ENCODE measurements around the gene GPANK1. TPM values are rescaled to one million over a fixed set of nuclear protein-coding genes. Genes with fewer than 3 reads are reported as not detected.

Gene GPANK1
- total RNA-seq, 5 donors from 2014 or later (not counting 1 experiment from before 2014, with no cell fraction given) = 13.0 to 27.6 (median 23.3) TPM

DNA sequence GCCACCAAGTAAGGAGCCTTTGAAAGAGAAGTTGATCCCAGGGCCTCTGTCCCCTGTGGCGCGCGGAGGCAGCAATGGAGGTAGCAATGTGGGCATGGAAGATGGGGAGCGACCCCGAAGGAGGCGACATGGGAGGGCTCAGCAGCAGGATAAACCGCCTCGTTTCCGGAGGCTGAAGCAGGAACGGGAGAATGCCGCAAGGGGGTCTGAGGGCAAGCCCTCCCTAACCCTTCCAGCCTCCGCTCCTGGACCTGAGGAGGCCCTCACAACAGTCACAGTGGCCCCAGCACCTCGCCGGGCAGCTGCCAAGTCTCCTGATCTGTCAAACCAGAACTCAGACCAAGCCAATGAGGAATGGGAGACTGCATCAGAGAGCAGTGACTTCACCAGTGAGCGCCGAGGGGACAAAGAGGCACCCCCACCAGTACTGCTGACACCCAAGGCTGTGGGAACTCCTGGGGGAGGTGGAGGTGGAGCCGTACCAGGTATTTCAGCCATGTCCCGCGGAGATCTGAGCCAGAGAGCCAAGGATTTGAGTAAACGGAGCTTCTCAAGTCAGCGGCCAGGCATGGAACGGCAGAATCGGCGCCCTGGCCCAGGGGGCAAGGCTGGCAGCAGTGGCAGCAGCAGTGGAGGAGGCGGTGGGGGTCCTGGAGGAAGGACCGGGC lies 32.4 kb downstream of the GPANK1 start:
- no peak for ATAC-seq (replicated peaks in 1 of 4)
- CTCF ChIA-PET = no interaction called here
- Histone ChIP-seq H3K27me3 (replicated peaks in 1 of 2; ENCODE audit: control insufficient read depth in 2 of 2, extremely low read depth in 1 of 2, insufficient read depth in 2 of 2, low read length in 1 of 2) (no peaks in the 10 kb centered on the region), H3K27ac (ENCODE audit: low read length) (no peak overlapping the region), H3K4me1 (ENCODE audit: control insufficient read depth in 1 of 2, extremely low read depth in 1 of 2, insufficient read depth in 2 of 2, low read length in 2 of 2) (no peaks in the 10 kb centered on the region), H3K36me3 (ENCODE audit: control insufficient read depth in 2 of 2, extremely low read depth in 1 of 2, insufficient read depth in 1 of 2, low read length in 1 of 2) (peaks cover 39 to 98% of the 10 kb centered on the region in 2 donors), H3K4me3 (ENCODE audit: control insufficient read depth in 1 of 2, extremely low read depth in 1 of 2, low read length in 1 of 2) (no peak overlapping the region), H3K9me3 (no peaks in the 10 kb centered on the region)
- Mint-ChIP-seq H3K36me3 (peaks cover 62% of the 10 kb centered on the region), H3K4me1 (peaks cover 0 to 11% (median 3%) of the 10 kb centered on the region in 3 donors), H3K27ac (no peak overlapping the region), H3K9me3 (no peaks in the 10 kb centered on the region), H3K27me3 (no peaks in the 10 kb centered on the region), H3K4me3 (no peak overlapping the region)
- no peak for DNase-seq
- 98% methylated on average over 9 of the region's 26 CpGs for WGBS (ENCODE audit: insufficient coverage)
- POLR2A ChIA-PET = no interaction called here

DNA sequence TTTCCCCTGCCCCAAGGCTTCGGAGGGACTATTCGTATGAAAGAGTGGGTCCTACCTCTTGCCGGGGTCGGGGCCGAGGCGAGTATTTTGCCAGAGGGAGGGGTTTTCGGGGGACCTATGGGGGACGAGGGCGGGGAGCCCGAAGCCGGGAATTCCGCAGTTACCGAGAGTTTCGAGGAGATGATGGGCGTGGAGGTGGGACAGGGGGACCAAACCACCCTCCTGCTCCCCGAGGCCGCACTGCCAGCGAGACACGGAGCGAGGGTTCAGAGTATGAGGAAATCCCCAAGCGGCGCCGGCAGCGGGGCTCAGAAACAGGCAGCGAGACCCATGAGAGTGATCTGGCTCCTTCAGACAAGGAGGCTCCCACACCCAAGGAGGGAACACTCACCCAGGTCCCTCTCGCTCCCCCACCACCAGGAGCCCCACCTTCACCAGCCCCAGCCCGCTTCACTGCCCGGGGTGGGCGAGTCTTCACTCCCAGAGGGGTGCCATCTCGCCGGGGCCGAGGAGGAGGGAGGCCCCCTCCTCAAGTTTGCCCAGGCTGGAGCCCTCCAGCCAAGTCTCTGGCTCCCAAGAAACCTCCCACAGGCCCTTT lies 33.0 kb downstream of the GPANK1 start:
- peaks cover 40 to 98% of the 10 kb centered on the region in 2 donors for H3K36me3 ChIP-seq (ENCODE audit: control insufficient read depth in 2 of 2, extremely low read depth in 1 of 2, insufficient read depth in 1 of 2, low read length in 1 of 2)
- WGBS (ENCODE audit: insufficient coverage) = 97% methylated on average over 19 of the region's 32 CpGs
- H3K9me3 ChIP-seq = no peaks in the 10 kb centered on the region
- ChIA-PET CTCF (no interaction called here), POLR2A (no interaction called here)
- no peaks in the 10 kb centered on the region for H3K4me1 ChIP-seq (ENCODE audit: control insufficient read depth in 1 of 2, extremely low read depth in 1 of 2, insufficient read depth in 2 of 2, low read length in 2 of 2)
- ATAC-seq (replicated peaks in 1 of 4) (peak in 1 of 4 experiments; percentile 5), DNase-seq (no peak)
- H3K4me3 Mint-ChIP-seq = no peak overlapping the region
- no peaks in the 10 kb centered on the region for H3K9me3 Mint-ChIP-seq
- peaks cover 0 to 14% (median 3%) of the 10 kb centered on the region in 3 donors for H3K4me1 Mint-ChIP-seq
- H3K27ac Mint-ChIP-seq = no peak overlapping the region
- no peaks in the 10 kb centered on the region for H3K27me3 ChIP-seq (replicated peaks in 1 of 2; ENCODE audit: control insufficient read depth in 2 of 2, extremely low read depth in 1 of 2, insufficient read depth in 2 of 2, low read length in 1 of 2)
- no peaks in the 10 kb centered on the region for H3K27me3 Mint-ChIP-seq
- H3K4me3 ChIP-seq (ENCODE audit: control insufficient read depth in 1 of 2, extremely low read depth in 1 of 2, low read length in 1 of 2) = no peak overlapping the region
- peaks cover 61% of the 10 kb centered on the region for H3K36me3 Mint-ChIP-seq
- H3K27ac ChIP-seq (ENCODE audit: low read length) = no peak overlapping the region

DNA sequence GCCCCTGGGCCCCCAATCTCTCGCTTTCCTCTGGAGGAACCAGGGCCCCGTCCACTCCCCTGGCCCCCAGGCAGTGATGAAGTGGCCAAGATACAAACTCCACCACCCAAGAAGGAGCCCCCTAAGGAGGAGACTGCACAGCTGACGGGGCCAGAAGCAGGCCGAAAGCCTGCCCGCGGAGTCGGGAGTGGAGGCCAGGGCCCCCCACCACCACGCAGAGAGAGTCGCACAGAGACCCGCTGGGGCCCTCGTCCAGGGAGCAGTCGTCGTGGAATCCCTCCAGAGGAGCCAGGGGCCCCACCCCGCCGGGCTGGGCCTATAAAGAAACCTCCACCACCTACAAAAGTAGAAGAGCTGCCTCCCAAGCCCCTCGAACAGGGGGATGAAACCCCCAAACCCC lies 33.6 kb downstream of the GPANK1 start:
- H3K27ac ChIP-seq (ENCODE audit: low read length) = no peak overlapping the region
- H3K4me1 ChIP-seq (ENCODE audit: control insufficient read depth in 1 of 2, extremely low read depth in 1 of 2, insufficient read depth in 2 of 2, low read length in 2 of 2) = no peaks in the 10 kb centered on the region
- no peaks in the 10 kb centered on the region for H3K27me3 ChIP-seq (replicated peaks in 1 of 2; ENCODE audit: control insufficient read depth in 2 of 2, extremely low read depth in 1 of 2, insufficient read depth in 2 of 2, low read length in 1 of 2)
- H3K4me3 ChIP-seq (ENCODE audit: control insufficient read depth in 1 of 2, extremely low read depth in 1 of 2, low read length in 1 of 2) = no peak overlapping the region
- Mint-ChIP-seq H3K9me3 (no peaks in the 10 kb centered on the region), H3K27me3 (no peaks in the 10 kb centered on the region), H3K36me3 (peaks cover 60% of the 10 kb centered on the region), H3K27ac (no peak overlapping the region), H3K4me3 (no peak overlapping the region), H3K4me1 (peaks cover 0 to 14% (median 3%) of the 10 kb centered on the region in 3 donors)
- ChIA-PET CTCF (no interaction called here), POLR2A (no interaction called here)
- 99% methylated on average over 9 of the region's 16 CpGs for WGBS (ENCODE audit: insufficient coverage)
- ATAC-seq (replicated peaks in 1 of 4) (peak in 1 of 4 experiments; percentile 10), DNase-seq (no peak)
- H3K36me3 ChIP-seq (ENCODE audit: control insufficient read depth in 2 of 2, extremely low read depth in 1 of 2, insufficient read depth in 1 of 2, low read length in 1 of 2) = peaks cover 40 to 98% of the 10 kb centered on the region in 2 donors
- no peaks in the 10 kb centered on the region for H3K9me3 ChIP-seq

DNA sequence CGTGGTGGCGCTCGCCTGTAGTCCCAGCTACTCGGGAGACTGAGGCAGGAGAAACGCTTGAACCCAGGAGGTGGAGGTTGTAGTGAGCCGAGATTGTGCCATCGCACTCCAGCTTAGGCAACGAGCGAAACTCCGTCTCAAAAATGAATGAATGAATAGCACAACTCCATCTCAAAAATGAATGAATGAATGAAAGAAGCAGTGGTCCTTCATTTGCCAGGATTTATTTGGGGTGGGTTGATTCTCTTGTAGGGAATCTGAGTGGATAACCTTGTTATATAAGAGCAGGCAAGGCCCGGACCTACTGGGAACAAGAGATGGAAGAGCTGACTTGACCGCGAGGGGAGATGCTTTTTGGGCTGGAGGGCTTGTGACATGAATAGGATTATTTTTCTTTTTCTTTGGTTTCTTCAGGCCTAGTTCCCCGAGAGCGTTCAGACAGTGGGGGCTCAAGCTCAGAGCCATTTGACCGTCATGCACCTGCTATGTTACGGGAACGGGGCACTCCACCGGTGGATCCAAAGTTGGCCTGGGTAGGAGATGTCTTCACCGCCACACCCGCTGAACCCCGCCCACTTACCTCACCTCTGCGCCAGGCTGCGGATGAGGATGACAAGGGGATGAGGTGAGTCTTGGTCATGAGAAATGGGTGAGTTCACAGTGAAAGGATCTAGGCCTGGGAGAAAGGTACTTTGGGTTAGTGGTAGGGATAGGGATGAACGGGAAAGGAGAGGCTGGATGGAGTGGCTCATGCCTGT lies 34.4 kb downstream of the GPANK1 start:
- Mint-ChIP-seq H3K27ac (no peak overlapping the region), H3K36me3 (peaks cover 60% of the 10 kb centered on the region), H3K27me3 (no peaks in the 10 kb centered on the region), H3K9me3 (no peaks in the 10 kb centered on the region), H3K4me1 (peaks cover 0 to 14% (median 3%) of the 10 kb centered on the region in 3 donors), H3K4me3 (no peak overlapping the region)
- Histone ChIP-seq H3K36me3 (ENCODE audit: control insufficient read depth in 2 of 2, extremely low read depth in 1 of 2, insufficient read depth in 1 of 2, low read length in 1 of 2) (peaks cover 33 to 98% of the 10 kb centered on the region in 2 donors), H3K4me1 (ENCODE audit: control insufficient read depth in 1 of 2, extremely low read depth in 1 of 2, insufficient read depth in 2 of 2, low read length in 2 of 2) (no peaks in the 10 kb centered on the region), H3K27ac (ENCODE audit: low read length) (no peak overlapping the region), H3K4me3 (ENCODE audit: control insufficient read depth in 1 of 2, extremely low read depth in 1 of 2, low read length in 1 of 2) (no peak overlapping the region), H3K9me3 (no peaks in the 10 kb centered on the region), H3K27me3 (replicated peaks in 1 of 2; ENCODE audit: control insufficient read depth in 2 of 2, extremely low read depth in 1 of 2, insufficient read depth in 2 of 2, low read length in 1 of 2) (no peaks in the 10 kb centered on the region)
- ChIA-PET CTCF (no interaction called here), POLR2A (no interaction called here)
- DNase-seq (no peak), ATAC-seq (replicated peaks in 1 of 4) (no peak)
- WGBS (ENCODE audit: insufficient coverage) = 93% methylated on average over 14 of the region's 25 CpGs

DNA sequence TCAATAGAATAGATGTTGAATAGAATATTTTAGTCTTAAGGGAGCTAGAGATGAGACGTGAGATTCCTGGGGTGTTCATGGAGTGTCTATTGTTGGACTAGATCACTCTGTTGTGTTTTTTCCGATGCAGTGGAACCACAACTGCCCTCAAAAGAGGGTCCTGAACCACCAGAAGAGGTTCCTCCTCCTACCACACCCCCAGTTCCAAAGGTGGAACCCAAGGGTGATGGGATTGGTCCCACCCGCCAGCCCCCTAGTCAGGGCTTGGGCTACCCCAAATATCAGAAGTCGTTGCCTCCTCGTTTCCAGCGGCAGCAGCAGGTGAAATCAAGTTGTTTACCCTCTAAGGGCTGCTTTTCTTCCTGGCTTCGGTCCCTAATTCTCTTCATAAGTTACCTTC lies 35.8 kb downstream of the GPANK1 start:
- no peak overlapping the region for H3K4me3 Mint-ChIP-seq
- 94% methylated on average over 5 of the region's 7 CpGs for WGBS (ENCODE audit: insufficient coverage)
- Histone ChIP-seq H3K27ac (ENCODE audit: low read length) (no peak overlapping the region), H3K4me1 (ENCODE audit: control insufficient read depth in 1 of 2, extremely low read depth in 1 of 2, insufficient read depth in 2 of 2, low read length in 2 of 2) (no peaks in the 10 kb centered on the region), H3K9me3 (no peaks in the 10 kb centered on the region), H3K4me3 (ENCODE audit: control insufficient read depth in 1 of 2, extremely low read depth in 1 of 2, low read length in 1 of 2) (no peak overlapping the region), H3K27me3 (replicated peaks in 1 of 2; ENCODE audit: control insufficient read depth in 2 of 2, extremely low read depth in 1 of 2, insufficient read depth in 2 of 2, low read length in 1 of 2) (no peaks in the 10 kb centered on the region), H3K36me3 (ENCODE audit: control insufficient read depth in 2 of 2, extremely low read depth in 1 of 2, insufficient read depth in 1 of 2, low read length in 1 of 2) (peaks cover 26 to 98% of the 10 kb centered on the region in 2 donors)
- H3K36me3 Mint-ChIP-seq = peaks cover 62% of the 10 kb centered on the region
- DNase-seq (no peak), ATAC-seq (replicated peaks in 1 of 4) (no peak)
- POLR2A ChIA-PET = no interaction called here
- H3K27me3 Mint-ChIP-seq = no peaks in the 10 kb centered on the region
- no peaks in the 10 kb centered on the region for H3K9me3 Mint-ChIP-seq
- H3K4me1 Mint-ChIP-seq = peaks cover 0 to 14% (median 3%) of the 10 kb centered on the region in 3 donors
- H3K27ac Mint-ChIP-seq = no peak overlapping the region
- CTCF ChIA-PET = no interaction called here

DNA sequence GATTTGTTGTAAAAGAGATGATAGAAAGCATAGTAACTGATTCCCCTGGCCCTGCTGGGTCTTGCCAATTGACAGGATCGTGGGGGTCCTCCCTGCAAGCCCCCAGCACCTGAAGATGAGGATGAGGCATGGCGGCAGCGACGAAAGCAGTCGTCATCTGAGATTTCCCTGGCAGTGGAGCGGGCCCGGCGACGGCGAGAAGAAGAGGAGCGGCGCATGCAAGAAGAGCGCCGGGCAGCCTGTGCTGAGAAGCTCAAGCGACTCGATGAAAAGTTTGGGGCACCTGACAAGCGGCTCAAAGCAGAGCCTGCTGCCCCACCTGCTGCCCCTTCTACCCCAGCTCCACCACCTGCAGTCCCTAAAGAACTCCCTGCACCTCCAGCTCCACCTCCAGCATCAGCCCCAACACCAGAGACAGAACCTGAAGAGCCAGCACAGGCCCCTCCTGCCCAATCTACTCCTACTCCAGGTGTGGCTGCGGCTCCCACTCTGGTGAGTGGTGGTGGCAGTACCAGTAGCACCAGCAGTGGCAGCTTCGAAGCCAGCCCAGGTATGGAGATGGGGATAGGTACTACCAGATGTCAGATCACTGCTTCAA lies 37.0 kb downstream of the GPANK1 start:
- peaks cover 4 to 14% (median 4%) of the 10 kb centered on the region in 3 donors for H3K4me1 Mint-ChIP-seq
- no peaks in the 10 kb centered on the region for H3K9me3 Mint-ChIP-seq
- H3K4me3 ChIP-seq (ENCODE audit: control insufficient read depth in 1 of 2, extremely low read depth in 1 of 2, low read length in 1 of 2) = no peak overlapping the region
- H3K4me1 ChIP-seq (ENCODE audit: control insufficient read depth in 1 of 2, extremely low read depth in 1 of 2, insufficient read depth in 2 of 2, low read length in 2 of 2) = no peaks in the 10 kb centered on the region
- CTCF ChIA-PET = no interaction called here
- no peak overlapping the region for H3K27ac Mint-ChIP-seq
- no peaks in the 10 kb centered on the region for H3K27me3 ChIP-seq (replicated peaks in 1 of 2; ENCODE audit: control insufficient read depth in 2 of 2, extremely low read depth in 1 of 2, insufficient read depth in 2 of 2, low read length in 1 of 2)
- peaks cover 61% of the 10 kb centered on the region for H3K36me3 Mint-ChIP-seq
- H3K27ac ChIP-seq (ENCODE audit: low read length) = no peak overlapping the region
- no peaks in the 10 kb centered on the region for H3K27me3 Mint-ChIP-seq
- peaks cover 26 to 97% of the 10 kb centered on the region in 2 donors for H3K36me3 ChIP-seq (ENCODE audit: control insufficient read depth in 2 of 2, extremely low read depth in 1 of 2, insufficient read depth in 1 of 2, low read length in 1 of 2)
- ATAC-seq (replicated peaks in 1 of 4) (peak in 1 of 4 experiments; percentile 10), DNase-seq (no peak)
- POLR2A ChIA-PET = interaction anchor here in 1 of 2 donors (0.6 kb wide), 1 partner anchor 9 kb away, joined by 3 read pairs; no protein-coding TSS in a partner anchor
- H3K4me3 Mint-ChIP-seq = no peak overlapping the region
- 97% methylated on average over 17 of the region's 19 CpGs for WGBS (ENCODE audit: insufficient coverage)
- H3K9me3 ChIP-seq = no peaks in the 10 kb centered on the region
